GM19463 (cell line): ENCODE results near the gene TTLL1.
A peak's percentile ranks its signal among the peaks of the same experiment; 100 is the strongest.

Experiments
- ATAC-seq: cut with Tn5 transposase; IDR thresholded peaks from one replicate; pipeline ENCODE4 v1.9.1; 2021; ENCODE audit warnings: mild to moderate bottlenecking, moderate library complexity; ENCODE audit not compliant: unreplicated experiment

Gene TTLL1

GRCh38 chr22:43088984-43089717 lies at the start of gene TTLL1:
Gene TTLL1 (minus strand): TSS chr22:43089391. CDS start chr22:43075586, 13,805 bp downstream.
- peak; percentile 89 for ATAC-seq

DNA sequence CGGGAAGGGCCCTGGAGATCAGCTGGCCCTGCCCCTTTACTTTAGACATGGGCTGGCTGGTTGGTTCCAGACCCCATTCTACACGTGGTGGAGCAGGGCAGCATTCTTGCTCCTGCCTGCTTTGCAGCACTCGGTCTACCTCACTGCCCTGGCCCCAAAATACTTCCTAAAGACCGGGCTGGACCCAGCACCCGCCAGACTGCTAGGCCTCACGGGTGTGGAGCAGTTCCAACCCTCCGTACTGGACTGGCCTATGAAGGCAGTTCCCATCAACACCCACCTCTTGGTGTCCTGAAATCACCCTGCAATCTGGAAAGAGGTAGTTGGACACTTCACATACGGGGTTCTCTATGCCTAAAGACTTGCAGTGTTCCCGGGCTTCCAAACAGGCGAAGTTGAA lies 47.6 kb upstream of the TTLL1 start:
- ATAC-seq: no peak

GRCh38 chr22:43136255-43136654 lies 47.1 kb upstream of the TTLL1 start:
- no peak for ATAC-seq

- no peak for ATAC-seq
These were observed 46.4 kb upstream of the TTLL1 start for GRCh38 chr22:43135565-43135964.

- no peak for ATAC-seq
These were observed 45.4 kb upstream of the TTLL1 start for GRCh38 chr22:43134553-43134952.

GRCh38 chr22:43133401-43133800 lies 44.2 kb upstream of the TTLL1 start:
- ATAC-seq: no peak

DNA sequence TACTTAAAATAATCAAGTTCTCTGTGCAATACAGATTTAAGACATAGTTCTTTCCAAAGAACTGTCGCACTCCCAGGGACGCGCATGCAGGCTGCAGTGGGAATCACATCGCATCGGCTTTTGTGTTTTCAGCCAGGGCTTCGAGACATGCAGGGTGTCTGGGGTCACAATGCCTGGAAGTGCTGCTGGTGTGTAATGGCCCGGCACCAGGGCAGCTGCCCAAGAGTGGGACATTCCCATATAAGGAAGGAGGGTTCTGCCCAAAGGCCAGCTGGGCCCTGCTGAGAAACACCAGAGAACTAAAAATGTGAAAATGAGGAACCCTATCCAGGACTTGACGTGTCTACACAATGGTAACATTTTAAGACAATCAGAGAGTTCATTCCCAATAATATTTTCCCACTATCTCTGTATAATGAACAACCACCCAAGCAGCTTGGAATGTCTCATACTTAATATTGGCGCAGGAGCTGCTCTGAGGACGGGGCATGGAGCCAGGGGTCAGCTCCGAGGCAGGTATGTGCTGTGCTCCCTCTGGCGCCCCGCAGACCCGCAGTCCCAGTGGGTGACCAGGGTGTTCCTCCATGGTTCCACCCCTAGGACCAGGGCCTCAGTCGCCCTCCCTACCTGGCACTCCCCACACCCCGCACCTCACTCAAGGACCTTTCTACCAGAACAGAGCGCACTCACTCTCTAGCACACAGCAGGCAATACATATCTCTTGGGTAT lies 42.7 kb upstream of the TTLL1 start:
- no peak for ATAC-seq

GRCh38 chr22:43129426-43130425 lies 40.5 kb upstream of the TTLL1 start:
- no peak for ATAC-seq

DNA sequence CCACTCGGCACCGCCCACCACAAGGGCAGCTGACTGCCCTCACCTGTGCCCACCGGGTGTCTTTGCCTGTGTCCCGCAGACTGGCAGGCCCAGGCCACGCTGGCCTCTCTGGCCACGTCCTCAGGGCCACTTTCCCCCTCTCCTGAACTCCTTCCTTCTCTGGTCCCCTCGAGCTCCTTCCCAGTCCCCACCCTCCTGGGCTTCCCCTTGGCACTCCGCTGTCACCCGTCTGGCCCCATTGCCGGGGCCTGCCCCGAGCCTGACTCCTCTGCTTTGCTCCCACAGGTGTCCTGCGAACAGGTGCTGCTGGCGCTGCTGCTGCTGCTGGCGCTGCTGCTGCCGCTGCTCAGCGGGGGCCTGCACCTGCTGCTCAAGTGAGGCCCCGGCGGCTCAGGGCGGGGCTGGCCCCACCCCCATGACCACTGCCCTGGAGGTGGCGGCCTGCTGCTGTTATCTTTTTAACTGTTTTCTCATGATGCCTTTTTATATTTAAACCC lies 39.8 kb upstream of the TTLL1 start:
- no peak for ATAC-seq

GRCh38 chr22:43128116-43128515 lies 38.9 kb upstream of the TTLL1 start:
- ATAC-seq: no peak

GRCh38 chr22:43127166-43127908 lies 38.1 kb upstream of the TTLL1 start:
- no peak for ATAC-seq

DNA sequence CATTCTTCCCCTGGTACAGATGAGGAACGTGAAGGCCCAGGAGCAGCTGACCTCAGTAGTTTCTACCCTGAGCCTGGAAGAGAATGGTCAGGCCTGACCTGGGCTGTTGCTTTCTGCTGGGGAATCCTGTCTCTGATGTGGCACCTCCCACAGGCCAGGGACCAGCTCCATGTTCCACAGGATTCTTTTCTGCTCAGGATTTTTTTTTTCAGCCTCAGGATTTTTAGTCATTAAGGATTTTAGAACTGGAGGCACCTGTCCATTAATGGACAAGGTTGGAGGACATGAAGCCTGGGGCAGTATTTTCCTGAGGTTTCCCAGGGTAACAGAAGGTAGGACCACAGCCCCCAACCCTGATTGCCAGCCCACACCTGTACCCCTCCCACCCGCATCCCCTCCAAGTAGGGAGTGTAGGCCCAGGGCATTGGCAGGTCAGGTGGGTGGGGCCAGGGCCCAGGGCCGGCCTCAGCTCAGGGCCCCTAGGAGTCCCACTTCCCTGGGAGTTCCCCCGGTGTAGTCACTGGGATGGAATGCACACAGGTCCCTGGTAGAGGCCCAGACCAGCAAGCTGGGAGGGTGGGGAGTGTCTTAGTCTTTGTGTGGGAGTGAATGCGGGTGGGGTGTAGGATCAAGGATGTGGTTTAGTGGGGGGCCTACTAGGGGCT lies 37.4 kb upstream of the TTLL1 start:
- ATAC-seq: no peak

- ATAC-seq: peak; percentile 69
These were observed 29.8 kb upstream of the TTLL1 start for GRCh38 chr22:43118953-43119458.

DNA sequence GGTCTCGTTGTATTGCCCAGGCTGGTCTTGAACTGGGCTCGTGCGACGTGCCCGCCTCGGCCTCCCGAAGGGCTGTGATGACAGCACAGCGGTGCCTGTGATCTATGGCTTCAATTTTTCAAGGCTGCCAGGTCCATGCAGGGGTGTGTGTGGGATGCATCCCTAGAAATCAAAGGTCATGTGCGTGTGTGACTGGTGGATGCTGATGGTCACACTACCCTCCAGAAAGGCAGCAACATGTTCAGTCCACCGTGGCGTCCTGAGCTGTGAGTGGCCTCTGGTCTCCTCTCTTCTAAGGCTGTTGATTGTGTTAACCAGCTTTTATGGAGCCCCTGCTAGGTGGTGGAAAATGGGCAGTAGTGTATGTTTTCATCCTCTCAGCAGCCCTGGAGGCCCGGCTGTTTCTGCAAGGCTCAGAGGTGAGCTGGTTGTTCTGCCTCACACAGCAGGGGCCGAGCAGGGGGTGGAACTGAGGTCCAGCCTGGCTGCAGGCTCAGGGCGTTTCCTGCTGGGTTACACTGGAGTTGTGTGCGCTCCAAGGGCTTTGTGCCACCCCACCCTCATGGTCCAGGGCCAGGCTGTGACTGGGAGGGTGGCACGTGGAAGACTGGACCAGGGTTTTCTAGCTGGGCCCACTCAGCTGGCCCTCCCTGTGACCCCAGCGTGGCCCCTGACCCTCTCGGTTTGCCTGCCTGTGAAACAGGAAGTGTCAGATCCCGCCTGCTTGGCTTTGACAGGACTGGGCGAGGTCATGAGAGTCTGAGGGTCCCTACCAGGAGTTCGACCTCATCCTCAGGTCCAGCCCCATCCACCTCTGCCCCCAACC lies 29.0 kb upstream of the TTLL1 start:
- no peak for ATAC-seq

GRCh38 chr22:43116932-43117331 lies 27.7 kb upstream of the TTLL1 start:
- no peak for ATAC-seq

DNA sequence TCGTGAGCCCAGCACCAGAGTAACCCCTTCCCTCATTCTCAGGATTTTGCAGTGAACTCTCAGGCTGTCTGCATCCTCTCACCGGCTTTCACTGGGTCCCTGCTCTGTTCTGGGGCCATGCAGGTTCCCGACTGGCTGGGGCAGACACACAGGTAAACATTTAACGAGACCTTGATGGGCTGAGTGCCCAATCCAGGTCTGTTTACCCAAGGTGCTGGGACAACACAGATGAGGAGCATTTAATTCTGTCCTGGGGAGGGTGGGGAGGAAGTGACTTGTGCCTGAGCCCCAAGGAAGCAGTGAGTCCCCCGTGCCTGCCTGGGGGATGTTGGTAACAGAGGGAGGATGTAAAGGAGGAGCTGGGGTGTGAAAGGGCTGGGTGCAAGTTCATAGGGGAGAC lies 25.8 kb upstream of the TTLL1 start:
- no peak for ATAC-seq

DNA sequence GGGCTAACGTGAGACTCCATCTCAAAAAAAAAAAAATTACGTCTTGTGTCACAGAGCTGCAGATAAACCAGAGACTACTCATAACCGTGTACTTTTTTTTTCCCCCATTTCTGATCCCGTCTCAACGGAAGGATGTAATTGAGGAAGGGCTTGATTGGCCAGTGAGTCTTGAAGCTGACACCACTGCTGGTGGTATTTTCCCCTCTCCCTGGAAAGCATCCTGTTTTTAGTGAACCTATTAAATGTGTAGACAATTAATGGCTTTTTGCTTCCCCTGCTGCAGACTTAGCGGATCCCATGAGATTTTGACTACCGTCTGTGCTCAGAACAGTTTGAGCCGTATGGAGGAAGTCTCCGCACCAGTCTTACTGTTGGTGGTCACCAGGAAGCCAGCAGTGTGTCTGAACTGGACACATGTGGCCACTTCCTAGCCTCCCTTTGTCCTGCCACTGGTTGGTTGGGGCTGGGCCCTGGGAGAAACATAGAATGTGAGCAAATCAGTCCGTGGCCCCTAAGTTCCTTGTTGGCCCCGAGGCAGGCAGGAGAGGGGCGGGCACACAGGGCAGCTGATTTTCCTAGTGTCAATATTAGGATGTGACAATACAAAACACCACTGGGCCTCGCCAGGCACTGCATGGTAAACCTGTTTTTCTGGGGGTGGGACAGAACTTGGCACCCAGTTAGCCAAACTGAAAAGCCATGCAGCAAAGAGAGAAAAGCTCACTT lies 24.5 kb upstream of the TTLL1 start:
- ATAC-seq: no peak
